Measurements from ENCODE around the gene CISH.

DNA sequence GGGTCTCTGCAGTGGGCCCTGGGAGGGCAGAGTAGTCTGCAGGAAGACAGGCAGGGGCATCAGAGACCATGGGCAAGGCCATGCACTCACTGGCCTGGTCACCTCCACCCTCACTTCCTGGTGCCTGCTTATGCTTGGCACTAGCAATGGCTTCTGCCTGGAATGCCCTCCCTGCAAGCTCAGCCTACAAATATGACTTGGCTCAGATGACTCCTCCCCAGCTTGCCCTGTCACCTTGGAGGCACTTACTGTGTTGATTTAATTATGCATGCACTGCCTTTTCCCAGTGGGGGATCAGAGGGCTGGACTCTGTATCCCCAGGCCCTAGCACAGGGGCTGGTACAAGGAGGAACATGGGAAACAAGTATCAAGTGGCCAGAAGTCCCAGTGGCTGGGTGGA is 51.9 kb downstream of the CISH start:
- TF ChIP-seq CTCF (IDR thresholded peaks at IDR 0.05) (no peak), POLR2A (IDR thresholded peaks at IDR 0.05) (no peak)
